Activated T-cell treated with anti-CD3 and anti-CD28 coated beads, Interleukin-2, amount 50 U/mL, for 1 hour (primary cell): ENCODE data around the gene HADH.
A peak's percentile ranks its signal among the peaks of the same experiment; 100 is the strongest.
"Not testable (repeated sequence)": the region's sequence is repeated elsewhere in the genome, so short reads cannot be mapped to it uniquely, and the experiment has no call there.

Experiments
- DNase-seq: peaks from one replicate; pipeline ENCODE4 v3.0.0-alpha.2; 2020

Gene HADH

DNA sequence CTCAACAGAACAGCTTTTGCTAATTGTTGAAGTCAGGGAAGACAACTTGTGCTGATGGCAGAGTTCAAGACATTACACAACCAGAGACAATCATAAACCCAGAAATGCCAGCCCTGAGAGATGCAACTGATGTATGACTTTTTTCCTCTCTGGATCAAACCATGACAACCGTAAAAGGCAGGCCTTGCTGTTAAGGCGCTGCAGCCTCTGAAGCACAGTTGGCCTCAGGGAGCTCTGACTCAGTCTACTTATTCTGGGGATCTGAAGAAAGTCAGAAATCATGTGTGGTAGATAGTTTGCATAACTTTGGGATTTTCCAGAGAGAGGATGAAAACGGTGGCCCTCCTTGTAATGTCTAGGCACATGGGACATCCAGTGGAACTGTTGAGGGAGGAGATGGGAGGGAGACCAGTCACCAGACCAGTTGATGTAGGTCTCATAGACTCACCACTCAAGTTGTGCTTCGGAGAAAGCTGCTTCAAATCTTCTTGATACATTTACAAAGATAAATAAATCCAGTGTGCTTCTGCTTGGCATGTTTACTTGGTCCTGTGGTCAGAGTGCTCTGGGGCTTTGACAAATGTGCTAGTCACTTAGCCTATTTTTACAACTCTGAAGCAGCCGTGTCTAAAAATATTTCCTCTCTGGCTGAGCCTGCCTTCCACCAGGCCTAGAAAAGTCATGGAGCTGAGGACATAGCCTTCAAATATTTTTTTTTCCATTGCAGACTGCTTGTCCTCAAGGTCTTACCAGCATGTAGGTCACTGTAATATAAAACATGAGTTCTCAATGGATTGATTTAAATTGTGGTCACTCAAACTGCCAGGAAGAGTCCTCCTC lies 7.5 kb downstream of the HADH start:
- no peak for DNase-seq

DNA sequence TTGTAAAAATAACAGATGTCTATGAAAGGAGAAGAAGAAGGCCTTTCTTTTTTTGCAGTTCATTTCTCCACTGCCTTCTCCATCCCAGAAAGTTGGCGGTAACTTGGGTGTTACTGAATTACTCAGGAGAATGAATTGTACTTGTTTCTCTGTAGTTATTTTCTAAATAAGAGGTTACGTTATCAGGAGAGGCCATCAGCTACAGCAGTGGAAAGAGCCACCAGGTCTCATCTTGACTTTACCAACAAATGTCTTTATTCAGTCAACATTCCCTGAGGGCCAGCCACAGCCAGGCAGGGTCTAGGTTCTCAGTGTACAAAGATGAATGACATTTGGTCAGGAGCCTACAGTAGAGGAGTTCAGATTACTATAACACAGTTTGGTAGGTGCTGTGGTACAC lies 8.1 kb downstream of the HADH start:
- DNase-seq, result no peak

DNA sequence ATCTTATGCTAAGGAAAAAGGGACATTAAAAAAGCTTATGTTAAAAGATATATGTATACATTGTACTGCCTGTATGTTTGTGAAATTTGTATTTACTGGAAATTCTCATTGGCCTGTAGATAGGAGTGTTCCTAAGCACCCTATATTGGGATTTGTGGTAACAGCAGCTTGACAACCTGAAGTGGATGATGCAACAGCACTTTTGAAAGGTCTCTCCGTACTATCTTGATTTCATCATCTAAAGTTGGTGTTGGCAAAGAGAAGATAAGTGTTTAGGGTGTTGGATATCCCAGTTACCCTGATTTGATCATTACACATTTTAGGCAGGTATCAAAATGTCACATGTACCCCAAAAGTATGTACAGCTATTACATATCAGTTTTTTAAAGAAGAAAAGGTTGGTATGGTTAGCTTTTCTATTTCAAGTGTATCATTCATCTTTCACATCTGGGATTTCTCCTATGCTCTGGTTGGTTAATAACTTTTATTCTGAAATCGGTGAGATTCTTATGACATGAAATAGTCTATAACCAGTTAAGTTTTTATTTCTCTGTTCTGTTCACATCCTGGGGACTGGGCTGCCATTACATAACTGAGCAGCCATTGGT lies 10.3 kb downstream of the HADH start:
- DNase-seq, result no peak

DNA sequence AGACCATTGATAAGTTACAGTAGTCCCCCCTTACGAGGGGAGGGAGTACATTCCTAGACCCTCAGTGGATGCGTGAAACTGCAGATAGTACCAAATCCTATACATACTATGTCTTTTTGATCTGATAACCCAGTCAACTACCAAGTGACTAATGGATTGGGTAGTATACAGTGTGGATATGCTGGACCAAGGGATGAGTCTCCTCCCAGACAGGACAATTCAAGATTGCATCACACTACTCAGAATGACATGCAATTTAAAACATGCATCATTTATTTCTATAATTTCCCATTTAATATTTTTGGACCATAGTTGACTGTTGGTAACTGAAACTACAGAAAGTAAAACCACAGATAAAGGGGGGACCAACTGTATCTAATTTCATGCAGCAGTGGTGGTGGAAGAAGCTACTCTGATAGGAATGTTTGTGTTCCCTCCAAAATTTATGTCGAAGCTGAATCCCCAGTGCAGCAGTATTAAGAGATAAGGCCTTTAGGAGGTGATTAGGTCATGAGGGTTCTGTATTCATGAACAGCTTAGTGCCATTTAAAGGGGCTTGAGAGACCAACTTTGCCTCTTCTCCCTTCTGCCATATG lies 11.9 kb downstream of the HADH start:
- no peak for DNase-seq

DNA sequence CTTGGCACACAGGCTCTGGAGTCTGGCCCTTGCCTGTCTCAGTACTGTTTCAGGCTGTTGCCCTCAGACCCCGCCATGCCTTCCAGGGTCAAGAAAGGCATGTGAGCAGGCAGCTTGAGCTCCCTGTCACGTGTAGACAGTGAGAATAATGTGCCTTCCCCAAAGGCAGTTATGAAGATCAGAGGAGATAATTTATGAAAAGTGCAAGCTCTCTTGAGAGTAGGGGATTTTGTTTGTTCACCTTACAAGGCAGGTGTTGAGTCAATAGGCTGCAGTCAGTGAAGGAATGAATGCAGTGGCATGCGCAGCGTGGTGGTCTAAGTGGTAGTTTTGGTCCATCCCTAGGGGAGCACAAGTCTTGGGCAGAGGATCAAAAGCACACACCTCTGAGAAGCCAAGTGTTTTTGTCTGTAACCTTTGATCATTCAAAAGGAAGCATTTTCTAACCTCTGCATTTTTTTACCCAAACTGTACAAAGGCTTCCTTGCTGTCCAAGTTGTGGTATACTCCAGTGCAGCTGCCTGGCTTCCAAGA lies 14.4 kb downstream of the HADH start:
- DNase-seq, result no peak

DNA sequence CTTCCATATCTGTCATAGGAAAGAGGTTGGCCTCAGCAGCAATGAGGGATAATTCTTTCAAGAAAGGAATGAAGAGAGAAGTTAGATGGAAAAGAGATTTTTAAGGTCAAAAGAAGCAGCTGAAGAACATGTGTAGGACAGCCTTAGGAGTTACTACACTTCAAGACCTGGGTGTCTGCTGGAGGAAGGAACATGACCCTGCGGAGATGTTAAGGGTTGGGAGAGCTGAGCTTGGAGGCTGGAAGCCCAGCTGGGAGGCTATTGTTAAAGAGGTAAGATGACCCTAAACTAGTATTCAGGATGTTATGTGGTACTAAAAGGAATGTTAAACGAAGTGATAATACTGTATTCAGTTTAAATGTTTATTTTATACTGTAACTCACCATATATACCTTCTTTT lies 15.0 kb downstream of the HADH start:
- DNase-seq, result no peak

DNA sequence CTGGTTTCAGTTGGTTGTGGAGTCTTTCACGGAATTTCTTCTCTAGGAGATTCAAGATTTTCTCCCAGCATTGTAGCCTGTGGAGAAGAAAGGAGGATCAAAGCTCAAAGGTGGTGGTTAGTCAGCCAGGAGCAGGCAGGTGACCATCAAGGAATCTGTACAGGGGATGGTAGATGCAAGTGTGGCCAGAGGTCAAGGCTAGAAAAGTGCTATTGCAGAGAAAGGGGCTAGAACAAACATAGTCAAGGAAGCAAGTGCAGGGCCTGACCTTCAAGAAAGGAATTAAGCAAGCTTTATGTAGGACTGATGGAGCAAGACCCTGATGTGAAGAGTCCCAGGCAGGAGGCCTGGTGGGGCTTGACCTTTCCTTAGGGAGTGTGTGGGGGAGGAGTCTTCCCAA lies 16.1 kb downstream of the HADH start:
- DNase-seq, result no peak

DNA sequence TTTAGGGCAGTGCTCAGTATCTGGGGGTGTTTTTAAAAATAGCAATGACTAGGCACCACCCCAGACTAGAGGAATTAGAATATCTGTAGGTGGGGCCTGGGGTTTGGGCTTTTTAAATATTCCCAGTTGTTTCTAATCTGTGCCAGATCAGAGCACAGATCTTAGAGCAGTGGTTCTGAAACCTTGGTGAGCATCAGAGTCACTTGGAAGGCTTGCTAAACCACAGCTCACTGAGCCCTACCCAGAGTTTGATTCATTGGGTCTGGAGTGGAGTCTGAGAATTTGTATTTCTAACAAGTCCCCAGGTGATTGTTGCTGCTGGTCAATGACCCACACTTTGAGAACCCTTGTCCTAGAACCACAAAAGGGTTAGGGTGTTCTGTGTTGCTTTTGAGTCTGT lies 16.7 kb downstream of the HADH start:
- no peak for DNase-seq

DNA sequence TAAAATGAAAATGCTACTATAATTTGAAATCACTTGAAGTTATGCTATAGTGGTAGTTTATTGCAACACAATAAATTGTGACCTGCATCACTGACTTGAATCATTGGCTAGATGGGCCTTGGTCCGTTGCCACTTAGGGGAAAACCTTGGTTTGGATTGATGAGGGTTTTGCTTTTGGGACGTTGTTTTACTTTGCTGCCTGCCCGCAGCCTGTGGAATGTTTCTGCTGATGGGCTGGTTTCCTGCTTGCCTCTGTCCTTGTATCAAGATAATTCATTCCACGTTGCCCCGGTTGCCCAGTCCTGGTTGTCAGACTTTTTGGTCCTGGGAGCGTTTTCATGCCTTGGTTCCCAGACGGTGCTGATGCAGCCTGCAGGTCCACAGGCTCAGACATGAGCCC lies 18.3 kb downstream of the HADH start:
- DNase-seq, result no peak

DNA sequence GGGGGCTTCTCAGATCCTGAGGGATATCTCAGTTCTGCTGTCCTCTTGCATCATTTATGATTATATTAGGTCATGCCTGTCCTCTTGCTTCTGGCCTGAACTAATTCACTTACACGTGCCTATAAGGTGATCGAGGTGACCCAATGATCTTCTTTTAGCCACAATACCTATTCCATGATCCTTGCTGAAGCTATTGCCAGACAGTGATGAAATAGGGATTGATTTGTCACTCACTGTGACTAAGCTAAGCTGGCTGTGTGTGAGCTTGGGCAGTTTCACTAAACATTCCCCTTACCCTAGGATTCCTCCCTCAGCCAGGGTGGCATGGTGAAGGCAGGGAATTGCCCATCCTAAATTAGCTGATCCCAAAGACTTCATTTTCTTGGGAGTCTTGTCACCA lies 19.0 kb downstream of the HADH start:
- DNase-seq, result no peak

DNA sequence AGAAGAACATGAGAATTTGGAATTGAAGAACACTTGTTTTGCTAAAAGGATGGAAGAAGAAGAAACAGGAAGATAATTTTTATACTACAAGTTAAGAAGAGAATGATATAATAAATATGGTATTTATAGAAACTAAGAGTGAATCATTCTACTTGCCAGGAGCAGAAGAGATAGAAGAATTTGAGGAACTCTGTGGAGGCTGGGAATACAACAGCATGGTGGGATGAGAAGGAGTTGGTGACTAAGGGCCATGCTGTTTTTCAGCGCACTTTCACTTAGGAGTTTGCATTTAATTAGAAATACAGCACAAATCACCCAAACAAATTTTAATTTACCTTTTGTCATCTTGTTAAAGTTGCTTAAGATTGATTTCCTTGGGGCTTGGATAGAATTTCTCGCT lies 20.5 kb downstream of the HADH start:
- no peak for DNase-seq

DNA sequence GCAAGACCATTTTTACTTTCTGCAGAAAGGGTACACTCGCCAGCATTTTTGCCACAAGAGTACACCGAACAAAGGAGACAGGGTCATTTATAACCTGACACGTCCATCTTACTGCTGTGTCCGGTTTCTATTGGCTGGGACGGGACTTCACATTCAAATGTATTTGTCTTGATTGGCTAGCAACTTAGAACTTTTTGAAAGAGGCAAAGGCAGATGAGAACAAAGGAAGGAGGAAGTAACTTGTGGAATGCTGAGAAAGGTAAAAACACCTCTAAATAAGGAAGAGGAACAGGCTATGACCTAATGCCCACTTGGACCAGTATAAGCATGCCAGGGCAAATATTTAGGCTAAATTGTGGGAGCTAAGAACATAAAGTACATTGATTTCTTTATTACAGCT lies 22.7 kb downstream of the HADH start:
- DNase-seq, result not testable (repeated sequence)

DNA sequence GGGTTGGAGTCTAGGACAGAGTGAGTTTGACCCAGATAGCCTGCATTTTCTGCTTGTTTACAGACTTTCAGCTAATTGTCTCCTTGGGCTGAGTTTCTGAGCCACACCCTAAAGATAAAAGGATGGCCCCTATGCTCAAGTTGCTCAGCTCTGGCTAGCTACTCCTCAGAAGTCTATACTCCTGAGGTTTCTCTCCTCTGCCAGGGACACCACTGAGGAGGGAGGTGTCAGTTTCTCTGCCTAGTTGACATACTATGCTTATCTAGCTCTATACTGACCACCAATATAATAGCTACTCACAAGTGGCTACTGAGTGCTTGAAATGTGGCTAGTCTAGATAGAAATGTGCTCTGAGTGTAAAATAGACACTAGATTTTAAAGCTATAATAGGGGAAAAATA lies 23.6 kb downstream of the HADH start:
- DNase-seq, result no peak

DNA sequence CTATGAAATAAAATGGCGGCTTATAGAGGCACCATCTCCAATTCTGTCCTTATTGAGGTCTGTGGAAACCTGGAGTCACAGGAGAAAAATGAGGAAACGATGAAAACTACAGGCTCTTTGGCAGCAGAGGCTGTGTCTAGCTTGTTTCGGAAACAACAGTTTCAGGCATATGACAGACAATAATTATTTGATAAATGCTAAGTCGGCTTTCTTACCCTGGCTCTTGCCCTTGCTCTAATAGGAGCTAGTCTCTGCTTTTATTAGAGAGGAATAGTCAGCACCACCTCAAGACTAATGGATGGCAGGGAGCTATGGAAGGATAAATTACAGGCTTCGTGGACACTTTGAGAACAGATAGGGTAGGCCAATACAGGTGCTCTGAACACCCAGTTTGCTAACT lies 24.3 kb downstream of the HADH start:
- no peak for DNase-seq

DNA sequence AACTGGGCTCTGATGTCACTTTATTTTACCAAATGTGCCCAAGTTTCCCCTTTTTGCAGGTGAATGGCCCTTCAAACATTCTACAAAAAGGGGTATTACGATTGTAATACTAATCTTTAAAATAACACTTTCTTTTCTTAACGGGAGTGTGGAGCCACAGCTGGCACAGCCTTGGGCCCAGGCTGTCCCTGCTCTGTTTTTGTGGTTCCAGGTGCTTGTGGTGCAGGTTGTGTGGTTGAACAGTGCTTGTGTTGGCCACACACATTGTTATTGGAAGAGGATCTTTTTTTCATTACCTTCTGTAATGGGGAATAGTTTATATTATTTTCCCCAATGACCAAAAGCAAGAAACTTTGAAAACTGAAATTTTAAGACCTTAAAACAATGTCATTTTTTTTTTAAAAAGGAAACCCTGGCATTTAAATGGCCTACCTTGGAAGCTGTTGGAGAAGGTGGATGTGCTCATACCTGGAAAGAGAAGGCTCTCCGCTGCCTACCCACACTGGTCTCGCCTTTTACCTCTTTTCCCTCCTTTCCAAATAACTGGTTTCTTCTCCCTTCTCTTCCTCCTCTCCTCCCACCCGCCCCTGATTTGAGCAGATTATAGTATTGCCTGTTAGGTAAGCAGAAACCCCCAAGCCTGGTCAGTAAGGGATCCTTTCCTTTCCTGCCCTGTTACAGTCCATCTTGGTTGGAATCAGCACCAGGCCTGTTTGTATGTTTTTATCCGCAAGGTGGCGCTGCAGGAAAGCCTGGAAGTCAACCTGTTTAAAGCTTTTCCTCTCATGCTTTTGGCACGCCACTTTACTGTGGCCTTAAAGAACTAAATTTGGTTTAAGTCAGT lies 28.6 kb downstream of the HADH start:
- peak; percentile 83 for DNase-seq

DNA sequence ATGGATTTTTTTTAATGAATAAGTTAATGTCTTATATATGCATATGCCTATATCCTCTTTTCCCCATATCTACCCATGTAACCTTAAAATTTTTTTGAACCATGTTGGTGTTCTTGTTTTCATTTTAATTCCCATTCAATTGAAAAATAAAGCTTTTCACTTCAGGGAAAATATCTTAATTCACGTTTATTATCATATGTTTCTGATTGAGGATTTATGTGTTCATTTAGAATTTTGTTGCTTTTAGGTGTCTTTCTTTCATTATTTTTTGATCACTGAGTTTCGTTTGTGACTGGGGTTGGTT lies 29.1 kb downstream of the HADH start:
- no peak for DNase-seq

DNA sequence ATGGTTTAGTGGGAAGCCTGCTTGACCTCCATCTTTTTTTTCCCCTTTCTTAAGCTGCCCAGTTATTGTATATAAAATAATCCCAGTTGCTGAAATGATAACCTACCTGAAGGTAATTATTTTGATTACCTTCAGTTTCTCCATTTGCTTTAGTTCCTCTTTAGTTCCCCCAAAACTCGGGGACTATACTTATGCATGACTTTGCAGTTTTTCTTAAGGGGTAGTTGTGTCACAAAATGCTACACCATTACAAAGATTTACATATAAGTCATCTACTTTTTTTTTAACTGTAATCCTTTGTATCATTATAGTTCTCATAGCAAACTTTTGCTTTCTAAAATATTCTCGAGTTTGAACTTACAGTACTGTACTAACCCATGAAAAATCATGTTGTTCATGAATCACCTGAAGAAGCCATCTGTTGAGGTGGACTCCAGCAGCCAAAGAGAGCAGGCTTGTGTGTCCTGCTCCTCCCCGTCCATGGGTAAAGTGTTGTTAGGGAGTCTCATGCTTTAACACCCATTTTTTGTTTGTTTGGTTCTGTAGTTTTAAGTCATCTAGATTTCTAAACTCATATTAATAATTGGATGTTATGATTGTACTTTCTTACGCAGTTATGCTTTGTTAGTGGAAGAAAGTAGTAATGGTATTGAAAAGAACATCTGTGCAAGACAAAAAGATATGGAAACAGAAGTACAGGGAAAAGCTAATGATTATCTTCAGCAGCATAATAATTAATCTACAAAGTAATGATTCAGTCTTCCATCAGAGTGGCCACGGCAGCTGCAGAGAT lies 34.6 kb downstream of the HADH start:
- DNase-seq, result no peak

DNA sequence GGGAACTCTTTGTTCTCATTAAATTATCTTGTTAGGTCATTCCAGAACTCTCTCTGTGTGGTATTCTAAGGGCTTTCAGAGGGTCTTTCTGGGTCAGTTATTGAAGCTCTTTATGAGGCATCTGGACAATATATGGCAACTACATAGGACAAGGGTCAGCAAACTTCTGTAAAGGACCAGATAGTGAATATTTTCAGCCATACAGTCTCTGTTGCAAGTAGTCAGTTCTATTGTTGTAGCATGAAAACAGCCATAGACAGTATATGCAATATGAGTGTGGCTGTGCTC lies 35.1 kb downstream of the HADH start:
- no peak for DNase-seq

DNA sequence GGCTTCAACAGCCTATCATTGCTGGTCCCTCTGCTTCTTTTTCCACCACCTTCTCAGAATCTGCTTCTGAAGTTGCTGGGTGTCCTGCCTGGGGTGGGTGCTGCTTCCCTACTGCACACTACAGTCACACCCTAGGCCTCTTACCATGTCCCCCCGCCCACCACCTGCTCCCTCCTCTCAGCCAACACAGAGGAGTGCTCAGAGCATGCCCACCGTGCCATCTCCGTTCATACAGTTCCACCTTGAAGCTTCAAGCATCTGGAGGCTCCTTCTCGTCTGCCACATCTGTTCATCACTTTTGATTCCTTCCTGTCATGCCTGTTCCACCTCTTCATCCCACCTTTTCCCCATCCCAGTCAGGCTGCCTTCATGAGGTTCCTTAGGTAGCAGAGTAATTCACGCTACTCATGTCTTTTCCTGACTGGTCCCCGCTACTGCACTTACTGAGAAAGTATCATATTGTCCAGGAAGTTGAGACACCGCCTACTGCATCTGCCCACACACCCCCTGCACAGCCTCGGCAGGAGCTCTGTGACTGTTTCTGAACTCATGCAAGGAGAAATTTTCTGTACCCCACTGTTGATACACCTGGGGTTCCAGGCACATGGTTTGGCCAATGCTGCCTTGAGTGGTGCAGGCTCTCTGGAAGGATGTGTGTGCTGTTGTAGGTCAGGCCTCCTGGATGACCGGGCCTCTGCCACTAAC lies 39.5 kb downstream of the HADH start:
- peak; percentile 41 for DNase-seq

DNA sequence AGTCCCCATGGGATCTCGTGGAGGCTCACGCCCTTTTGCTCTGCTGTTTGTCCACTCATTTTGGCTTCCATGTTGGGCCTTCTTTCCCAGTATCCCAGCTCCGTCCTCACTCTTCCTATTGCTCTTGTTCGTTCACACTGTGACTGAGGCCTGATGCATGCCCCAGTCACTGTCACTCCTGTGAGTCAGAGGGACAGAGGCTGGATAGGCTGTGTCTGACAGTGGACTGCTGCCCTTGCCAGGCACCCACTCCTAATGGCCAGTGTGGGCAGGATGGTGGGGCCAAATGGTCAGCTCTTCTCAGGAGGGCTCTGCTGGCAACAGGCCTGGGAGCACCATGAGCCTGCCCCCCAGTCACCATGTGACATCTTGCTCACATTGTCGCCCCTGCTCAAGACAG lies 40.0 kb downstream of the HADH start:
- DNase-seq, result no peak

DNA sequence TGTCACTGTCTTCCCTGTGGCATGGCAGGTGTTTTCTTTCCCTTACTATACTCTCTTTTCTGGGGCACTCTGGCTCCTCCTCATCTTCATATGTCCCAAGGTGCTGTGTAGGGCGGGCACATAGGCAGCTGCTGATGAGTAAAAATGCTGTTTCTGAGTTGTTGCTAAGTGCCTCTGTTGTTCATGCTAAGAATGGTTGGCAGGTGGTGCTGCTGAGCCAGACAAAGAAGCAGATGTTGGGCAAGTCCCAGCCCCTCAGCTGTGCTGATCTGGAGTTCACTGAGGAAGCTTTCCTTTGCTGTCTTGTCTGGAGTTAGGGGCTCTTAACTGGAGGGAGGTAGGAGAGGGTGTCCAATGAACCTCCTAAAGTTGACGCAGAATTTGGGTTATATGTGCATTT lies 40.6 kb downstream of the HADH start:
- peak; percentile 72 for DNase-seq

DNA sequence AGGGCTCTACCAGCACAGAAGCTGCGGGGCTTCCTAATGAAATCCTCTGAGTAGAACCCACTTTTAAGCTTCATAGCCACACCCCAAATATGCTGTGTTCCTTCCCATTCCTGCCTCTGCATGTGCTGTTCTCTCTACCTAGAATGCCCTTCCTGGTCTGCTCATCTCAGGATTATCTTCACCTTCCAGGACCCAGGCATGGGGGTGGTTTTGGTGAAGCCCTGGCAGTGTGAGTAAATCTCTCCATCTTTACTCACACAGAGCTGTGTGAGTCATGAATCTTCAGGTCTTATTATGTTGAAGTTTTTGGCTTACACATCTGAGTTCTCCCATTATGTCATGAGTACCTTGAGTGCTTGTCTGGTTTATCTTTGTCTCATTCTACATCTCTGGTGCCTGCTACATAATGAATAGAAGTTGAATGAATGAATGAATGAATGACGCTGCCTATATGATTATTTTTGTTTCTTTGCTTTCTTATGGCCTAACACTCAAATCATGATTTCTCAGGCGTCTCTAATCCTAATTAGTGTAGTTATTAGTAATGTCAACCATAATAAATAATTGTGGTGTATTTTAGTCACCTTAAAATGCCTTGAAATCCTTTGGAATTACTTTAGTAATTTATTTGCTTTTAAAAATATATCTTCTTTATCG lies 41.9 kb downstream of the HADH start:
- no peak for DNase-seq
